Measurements from ENCODE around the gene IRAK1. TPM values are rescaled to one million over a fixed set of nuclear protein-coding genes. Genes with fewer than 3 reads are reported as not detected.
"Not testable (repeated sequence)": the region's sequence is repeated elsewhere in the genome, so short reads cannot be mapped to it uniquely, and the experiment has no call there.

IRAK1 gene
- polyA plus RNA-seq, 3 donors, result 47.8 to 55.8 (median 53.0) TPM

- no peak for DNase-seq (ENCODE audit: low read depth in 3 of 3, low spot score in 2 of 3)
Measured at GRCh38 chrX:154004315-154004714, 15.4 kb downstream of the IRAK1 start.

- no peak for DNase-seq (ENCODE audit: low read depth in 3 of 3, low spot score in 2 of 3)
Measured at GRCh38 chrX:154002215-154002719, 17.4 kb downstream of the IRAK1 start.

- DNase-seq (ENCODE audit: low read depth in 3 of 3, low spot score in 2 of 3), result no peak
Measured at GRCh38 chrX:154000051-154000450, 19.7 kb downstream of the IRAK1 start.

GRCh38 chrX:153999359-154000037 is 20.2 kb downstream of the IRAK1 start:
- no peak for DNase-seq (ENCODE audit: low read depth in 3 of 3, low spot score in 2 of 3)

- DNase-seq (ENCODE audit: low read depth in 3 of 3, low spot score in 2 of 3), result no peak
Measured at GRCh38 chrX:153995504-153995903, 24.2 kb downstream of the IRAK1 start.

GRCh38 chrX:153994398-153994797 is 25.3 kb downstream of the IRAK1 start:
- DNase-seq (ENCODE audit: low read depth in 3 of 3, low spot score in 2 of 3), result not testable (repeated sequence)

- DNase-seq (ENCODE audit: low read depth in 3 of 3, low spot score in 2 of 3), result no peak
Measured at GRCh38 chrX:153993978-153994377, 25.7 kb downstream of the IRAK1 start.

GRCh38 chrX:153993079-153993478 is 26.6 kb downstream of the IRAK1 start:
- DNase-seq (ENCODE audit: low read depth in 3 of 3, low spot score in 2 of 3), result no peak

GRCh38 chrX:153992180-153992579 is 27.5 kb downstream of the IRAK1 start:
- no peak for DNase-seq (ENCODE audit: low read depth in 3 of 3, low spot score in 2 of 3)

GRCh38 chrX:153991013-153991580 is 28.6 kb downstream of the IRAK1 start:
- DNase-seq (ENCODE audit: low read depth in 3 of 3, low spot score in 2 of 3), result no peak

GRCh38 chrX:153989973-153990655 is 29.6 kb downstream of the IRAK1 start:
- no peak for DNase-seq (ENCODE audit: low read depth in 3 of 3, low spot score in 2 of 3)

GRCh38 chrX:153988493-153988892 is 31.2 kb downstream of the IRAK1 start:
- DNase-seq (ENCODE audit: low read depth in 3 of 3, low spot score in 2 of 3), result no peak

GRCh38 chrX:153984351-153985178 is 35.1 kb downstream of the IRAK1 start:
- DNase-seq (ENCODE audit: low read depth in 3 of 3, low spot score in 2 of 3), result no peak

GRCh38 chrX:153983321-153983801 is 36.3 kb downstream of the IRAK1 start:
- DNase-seq (ENCODE audit: low read depth in 3 of 3, low spot score in 2 of 3), result no peak

- DNase-seq (ENCODE audit: low read depth in 3 of 3, low spot score in 2 of 3), result no peak
Measured at GRCh38 chrX:153981771-153982533, 37.8 kb downstream of the IRAK1 start.

GRCh38 chrX:153981231-153981630 is 38.5 kb downstream of the IRAK1 start:
- no peak for DNase-seq (ENCODE audit: low read depth in 3 of 3, low spot score in 2 of 3)

- DNase-seq (ENCODE audit: low read depth in 3 of 3, low spot score in 2 of 3), result not testable (repeated sequence)
Measured at GRCh38 chrX:153980394-153980793, 39.3 kb downstream of the IRAK1 start.

- DNase-seq (ENCODE audit: low read depth in 3 of 3, low spot score in 2 of 3), result no peak
Measured at GRCh38 chrX:153974726-153975286, 44.9 kb downstream of the IRAK1 start.

GRCh38 chrX:153974003-153974725 is 45.5 kb downstream of the IRAK1 start:
- no peak for DNase-seq (ENCODE audit: low read depth in 3 of 3, low spot score in 2 of 3)
